Fibroblast of mammary gland (primary cell): ENCODE results near the gene USP22.

ENCODE experiments used
- DNase-seq: peaks from one replicate; pipeline ENCODE4 v3.0.0-alpha.2; 2010; ENCODE audit warnings: low read depth
- H3K4me3 ChIP-seq: 2 replicates; pipeline ENCODE4 v1.5.1; 2011; ENCODE audit warnings: low read depth, mild to moderate bottlenecking, low read length, moderate library complexity; ENCODE audit not compliant: control insufficient read depth
- CTCF ChIP-seq: conservative IDR thresholded peaks from 2 replicates; pipeline ENCODE4 v1.5.1; 2011; ENCODE audit warnings: low read depth, low read length, inconsistent platforms; ENCODE audit not compliant: control insufficient read depth, insufficient read depth

The USP22 gene

GRCh38 chr17:20992987-20993862 is 49.6 kb downstream of the USP22 start:
- TF ChIP-seq CTCF, result peak; percentile 97
- DNase-seq, result peak; percentile 79
- H3K4me3 ChIP-seq, result no peak overlapping the region

GRCh38 chr17:20992416-20992815 is 50.4 kb downstream of the USP22 start:
- no peak for TF ChIP-seq CTCF
- no peak for DNase-seq
- H3K4me3 ChIP-seq, result no peak overlapping the region

- TF ChIP-seq CTCF, result no peak
These were observed 51.4 kb downstream of the USP22 start for GRCh38 chr17:20991276-20992037.

GRCh38 chr17:20989991-20990855 is 52.6 kb downstream of the USP22 start:
- H3K4me3 ChIP-seq, result no peak overlapping the region
- DNase-seq, result no peak
- no peak for TF ChIP-seq CTCF

More at GRCh38 chr17:20991276-20992037, 51.4 kb downstream of the USP22 start:
- no peak overlapping the region for H3K4me3 ChIP-seq
- DNase-seq, result no peak

GRCh38 chr17:20989481-20989880 is 53.3 kb downstream of the USP22 start:
- H3K4me3 ChIP-seq, result no peak overlapping the region

More at GRCh38 chr17:20989481-20989880, 53.3 kb downstream of the USP22 start:
- TF ChIP-seq CTCF, result no peak
- DNase-seq, result no peak
